H1 (cell line): ENCODE measurements around the gene PLAC1.

ENCODE experiments used
- CTCF ChIP-seq, 3 experiments: IDR thresholded peaks; 1 replicate in 2 of 3; 2 replicates in 1 of 3; pipeline versions ENCODE4 v1.5.1 to v1.6.1; 2011; ENCODE audit warnings: low read length in 3 of 3, mild to moderate bottlenecking in 3 of 3, inconsistent platforms in 2 of 3, low read depth in 1 of 3, moderate library complexity in 1 of 3; ENCODE audit not compliant: insufficient read depth in 1 of 3; ENCODE audit errors: control extremely low read depth in 1 of 3
- HDAC2 ChIP-seq, 2 experiments: fragments of 300-600 bp in 1 of 2; sonication (generic) in 1 of 2; IDR thresholded peaks; 2 replicates each; pipeline ENCODE4 v1.6.1; 2011 to 2012; ENCODE audit warnings: low read depth in 2 of 2, low read length in 2 of 2, mild to moderate bottlenecking in 2 of 2, moderate library complexity in 2 of 2, borderline replicate concordance in 1 of 2, inconsistent platforms in 1 of 2
- POLR2A ChIP-seq, 2 experiments: IDR thresholded peaks; 1 replicate in 1 of 2; 2 replicates in 1 of 2; pipeline ENCODE4 v1.6.1; 2011; ENCODE audit warnings: low read depth in 2 of 2, low read length in 2 of 2, mild to moderate bottlenecking in 2 of 2; ENCODE audit errors: control extremely low read depth in 1 of 2
- POLR2AphosphoS5 ChIP-seq: IDR thresholded peaks from 2 replicates; pipeline ENCODE4 v1.6.1; 2011; ENCODE audit warnings: low read depth, low read length
- USF2 ChIP-seq: IDR thresholded peaks from 2 replicates; pipeline ENCODE4 v1.6.1; 2011; ENCODE audit warnings: low read length, improper control_type of control experiment

DNA sequence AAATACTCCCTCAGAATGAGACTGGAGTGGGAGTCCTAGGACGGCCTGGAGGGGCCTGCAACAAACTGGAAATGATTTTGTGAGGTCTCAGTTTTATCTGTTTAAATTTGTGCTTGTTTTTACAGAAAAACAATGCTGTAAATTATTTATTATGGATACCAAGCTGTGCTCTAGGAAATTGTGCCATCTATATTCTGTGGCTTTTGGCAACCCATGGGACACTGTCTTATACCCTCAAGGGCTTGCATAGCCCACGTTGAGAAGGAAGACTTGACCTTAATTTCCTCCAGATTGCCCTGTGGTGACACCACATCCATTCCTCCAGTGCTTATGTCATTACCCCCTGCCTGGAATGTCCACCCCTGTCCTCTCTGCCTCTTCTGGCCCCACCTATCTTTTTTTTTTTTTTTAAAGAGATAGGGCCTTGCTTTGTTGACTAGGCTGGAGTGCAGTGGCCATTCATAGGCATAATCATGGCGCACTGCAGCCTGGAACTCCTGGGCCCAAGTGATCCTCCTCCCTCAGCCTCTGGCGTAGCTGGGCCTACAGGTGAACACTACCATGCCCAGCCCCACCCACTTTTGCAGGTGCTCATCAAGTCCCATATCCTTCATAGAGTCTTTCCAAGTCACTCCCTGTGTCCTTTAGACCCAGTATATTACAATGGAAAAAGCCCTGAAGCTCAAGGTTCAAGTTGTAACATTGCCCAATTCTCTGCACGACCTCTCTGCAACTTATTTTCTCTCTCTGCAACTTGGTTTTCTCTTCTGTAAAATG lies 120.9 kb downstream of the PLAC1 start:
- TF ChIP-seq CTCF (IDR thresholded peaks at IDR 0.05; ENCODE audit: control extremely low read depth in 1 of 3, insufficient read depth in 1 of 3, low read depth in 1 of 3, low read length in 3 of 3) (no peak), POLR2A (IDR thresholded peaks at IDR 0.05; ENCODE audit: control extremely low read depth in 1 of 2, low read depth in 2 of 2, low read length in 2 of 2) (no peak), USF2 (no peak), POLR2AphosphoS5 (no peak), HDAC2 (IDR thresholded peaks at IDR 0.05; ENCODE audit: borderline replicate concordance in 1 of 2, low read depth in 2 of 2, low read length in 2 of 2) (no peak)
